GM21717 (cell line): ENCODE data around the gene SPP2.

ENCODE experiments used
- ATAC-seq: cut with Tn5 transposase; IDR thresholded peaks from one replicate; pipeline ENCODE4 v1.9.1; 2021; ENCODE audit warnings: mild to moderate bottlenecking, moderate library complexity; ENCODE audit not compliant: unreplicated experiment

The SPP2 gene

GRCh38 chr2:234038076-234038802, 12.3 kb upstream of the SPP2 start:
- ATAC-seq = no peak

- no peak for ATAC-seq
These were observed 6.3 kb upstream of the SPP2 start for GRCh38 chr2:234044157-234044556.

- ATAC-seq = no peak
These were observed 4.0 kb upstream of the SPP2 start for GRCh38 chr2:234046521-234046920.

GRCh38 chr2:234047361-234047760, 3.1 kb upstream of the SPP2 start:
- no peak for ATAC-seq

- no peak for ATAC-seq
These were observed 2.5 kb upstream of the SPP2 start for GRCh38 chr2:234048049-234048448.

GRCh38 chr2:234051374-234052070, 1.0 kb downstream of the SPP2 start:
- no peak for ATAC-seq

GRCh38 chr2:234058881-234059280, 8.4 kb downstream of the SPP2 start:
- ATAC-seq = no peak

GRCh38 chr2:234060236-234060635, 9.7 kb downstream of the SPP2 start:
- ATAC-seq = no peak

- ATAC-seq = no peak
These were observed 11.2 kb downstream of the SPP2 start for GRCh38 chr2:234061624-234062257.

- no peak for ATAC-seq
These were observed 16.1 kb downstream of the SPP2 start for GRCh38 chr2:234066587-234066986.

GRCh38 chr2:234071664-234072063, 21.2 kb downstream of the SPP2 start:
- no peak for ATAC-seq

- ATAC-seq = no peak
These were observed 22.0 kb downstream of the SPP2 start for GRCh38 chr2:234072454-234072853.

- no peak for ATAC-seq
These were observed 24.4 kb downstream of the SPP2 start for GRCh38 chr2:234074751-234075517.

- ATAC-seq = no peak
These were observed 25.0 kb downstream of the SPP2 start for GRCh38 chr2:234075518-234075915.

- no peak for ATAC-seq
These were observed 25.4 kb downstream of the SPP2 start for GRCh38 chr2:234075947-234076346.

GRCh38 chr2:234076451-234076850, 25.9 kb downstream of the SPP2 start:
- ATAC-seq = no peak

- ATAC-seq = no peak
These were observed 27.6 kb downstream of the SPP2 start for GRCh38 chr2:234078129-234078528.

GRCh38 chr2:234081970-234082822, 31.7 kb downstream of the SPP2 start:
- no peak for ATAC-seq

GRCh38 chr2:234083572-234084348, 33.3 kb downstream of the SPP2 start:
- no peak for ATAC-seq

- ATAC-seq = no peak
These were observed 41.0 kb downstream of the SPP2 start for GRCh38 chr2:234091432-234091879.
